HG03342 (cell line): Measurements from ENCODE around the gene NRXN3.

Experiments
- ATAC-seq: cut with Tn5 transposase; IDR thresholded peaks from one replicate; pipeline ENCODE4 v1.9.1; 2021; ENCODE audit warnings: mild to moderate bottlenecking, moderate library complexity; ENCODE audit not compliant: unreplicated experiment

The NRXN3 gene

GRCh38 chr14:79375356-79375755 is 1205.2 kb downstream of the NRXN3 start:
- ATAC-seq: no peak

GRCh38 chr14:79376557-79376956 is 1206.4 kb downstream of the NRXN3 start:
- no peak for ATAC-seq

- ATAC-seq: no peak
Measured at GRCh38 chr14:79378020-79378419, 1207.8 kb downstream of the NRXN3 start.

- ATAC-seq: no peak
Measured at GRCh38 chr14:79379266-79379665, 1209.1 kb downstream of the NRXN3 start.

- ATAC-seq: no peak
Measured at GRCh38 chr14:79383031-79383430, 1212.9 kb downstream of the NRXN3 start.

- ATAC-seq: no peak
Measured at GRCh38 chr14:79383475-79383874, 1213.3 kb downstream of the NRXN3 start.

GRCh38 chr14:79395061-79395460 is 1224.9 kb downstream of the NRXN3 start:
- ATAC-seq: no peak

- no peak for ATAC-seq
Measured at GRCh38 chr14:79404874-79405511, 1234.8 kb downstream of the NRXN3 start.

GRCh38 chr14:79405512-79405910 is 1235.3 kb downstream of the NRXN3 start:
- no peak for ATAC-seq

GRCh38 chr14:79407572-79407971 is 1237.4 kb downstream of the NRXN3 start:
- ATAC-seq: no peak

GRCh38 chr14:79408696-79409095 is 1238.5 kb downstream of the NRXN3 start:
- no peak for ATAC-seq

GRCh38 chr14:79411403-79412174 is 1241.4 kb downstream of the NRXN3 start:
- no peak for ATAC-seq

- no peak for ATAC-seq
Measured at GRCh38 chr14:79412822-79413221, 1242.6 kb downstream of the NRXN3 start.

- no peak for ATAC-seq
Measured at GRCh38 chr14:79413734-79414428, 1243.7 kb downstream of the NRXN3 start.

GRCh38 chr14:79415726-79416125 is 1245.6 kb downstream of the NRXN3 start:
- ATAC-seq: no peak

- ATAC-seq: no peak
Measured at GRCh38 chr14:79417961-79418360, 1247.8 kb downstream of the NRXN3 start.

- no peak for ATAC-seq
Measured at GRCh38 chr14:79418649-79419415, 1248.7 kb downstream of the NRXN3 start.

- ATAC-seq: no peak
Measured at GRCh38 chr14:79419571-79420327, 1249.6 kb downstream of the NRXN3 start.

- ATAC-seq: no peak
Measured at GRCh38 chr14:79420725-79421124, 1250.6 kb downstream of the NRXN3 start.

- ATAC-seq: no peak
Measured at GRCh38 chr14:79421811-79422210, 1251.6 kb downstream of the NRXN3 start.
